GM18517 (cell line): ENCODE data around the gene LAMB2.

Experiments used
- ATAC-seq: cut with Tn5 transposase; IDR thresholded peaks from one replicate; pipeline ENCODE4 v1.9.1; 2021; ENCODE audit warnings: mild to moderate bottlenecking, moderate library complexity; ENCODE audit not compliant: unreplicated experiment

The LAMB2 gene

GRCh38 chr3:49132437-49133225 is at the start of gene LAMB2:
Gene LAMB2, minus strand, starts transcription at chr3:49133050. Its CDS starts 183 bp downstream, at chr3:49132867.
- ATAC-seq, result no peak

GRCh38 chr3:49181351-49181750 is 48.5 kb upstream of the LAMB2 start:
- ATAC-seq, result no peak

GRCh38 chr3:49180116-49180515 is 47.3 kb upstream of the LAMB2 start:
- ATAC-seq, result no peak

GRCh38 chr3:49177073-49177472 is 44.2 kb upstream of the LAMB2 start:
- ATAC-seq, result no peak

- no peak for ATAC-seq
These were observed 42.7 kb upstream of the LAMB2 start for GRCh38 chr3:49175530-49175929.

- no peak for ATAC-seq
These were observed 41.6 kb upstream of the LAMB2 start for GRCh38 chr3:49174397-49174985.

- no peak for ATAC-seq
These were observed 40.9 kb upstream of the LAMB2 start for GRCh38 chr3:49173792-49174170.

- no peak for ATAC-seq
These were observed 40.4 kb upstream of the LAMB2 start for GRCh38 chr3:49173116-49173791.

- no peak for ATAC-seq
These were observed 39.7 kb upstream of the LAMB2 start for GRCh38 chr3:49172551-49173041.

- no peak for ATAC-seq
These were observed 39.1 kb upstream of the LAMB2 start for GRCh38 chr3:49171775-49172500.

GRCh38 chr3:49171119-49171774 is 38.4 kb upstream of the LAMB2 start, which contains the start of gene KLHDC8B:
Gene KLHDC8B, plus strand, starts transcription at chr3:49171598. Its CDS starts 1,172 bp downstream, at chr3:49172770.
- ATAC-seq, result no peak

GRCh38 chr3:49170744-49171118 is 37.9 kb upstream of the LAMB2 start:
- ATAC-seq, result no peak

GRCh38 chr3:49166752-49167556 is 34.1 kb upstream of the LAMB2 start:
- no peak for ATAC-seq

GRCh38 chr3:49165771-49166751 is 33.2 kb upstream of the LAMB2 start, which contains the start of gene CCDC71:
Gene CCDC71, minus strand, starts transcription at chr3:49166331. Its CDS starts 2,123 bp downstream, at chr3:49164208.
- no peak for ATAC-seq

- no peak for ATAC-seq
These were observed 32.3 kb upstream of the LAMB2 start for GRCh38 chr3:49164983-49165720.

- no peak for ATAC-seq
These were observed 30.8 kb upstream of the LAMB2 start for GRCh38 chr3:49163609-49164008.

- no peak for ATAC-seq
These were observed 30.0 kb upstream of the LAMB2 start for GRCh38 chr3:49162751-49163419.
